GM21390 (cell line): ENCODE results near the gene HCN4.
"Not testable (repeated sequence)": the region's sequence is repeated elsewhere in the genome, so short reads cannot be mapped to it uniquely, and the experiment has no call there.

ENCODE experiments used
- ATAC-seq: cut with Tn5 transposase; IDR thresholded peaks from one replicate; pipeline ENCODE4 v1.9.1; 2021; ENCODE audit not compliant: unreplicated experiment

HCN4 gene

GRCh38 chr15:73326157-73326556 lies 42.6 kb downstream of the HCN4 start:
- ATAC-seq, result no peak

GRCh38 chr15:73325191-73325861 lies 43.4 kb downstream of the HCN4 start:
- no peak for ATAC-seq

GRCh38 chr15:73324496-73325170 lies 44.1 kb downstream of the HCN4 start:
- no peak for ATAC-seq

GRCh38 chr15:73323956-73324355 lies 44.8 kb downstream of the HCN4 start:
- no peak for ATAC-seq

DNA sequence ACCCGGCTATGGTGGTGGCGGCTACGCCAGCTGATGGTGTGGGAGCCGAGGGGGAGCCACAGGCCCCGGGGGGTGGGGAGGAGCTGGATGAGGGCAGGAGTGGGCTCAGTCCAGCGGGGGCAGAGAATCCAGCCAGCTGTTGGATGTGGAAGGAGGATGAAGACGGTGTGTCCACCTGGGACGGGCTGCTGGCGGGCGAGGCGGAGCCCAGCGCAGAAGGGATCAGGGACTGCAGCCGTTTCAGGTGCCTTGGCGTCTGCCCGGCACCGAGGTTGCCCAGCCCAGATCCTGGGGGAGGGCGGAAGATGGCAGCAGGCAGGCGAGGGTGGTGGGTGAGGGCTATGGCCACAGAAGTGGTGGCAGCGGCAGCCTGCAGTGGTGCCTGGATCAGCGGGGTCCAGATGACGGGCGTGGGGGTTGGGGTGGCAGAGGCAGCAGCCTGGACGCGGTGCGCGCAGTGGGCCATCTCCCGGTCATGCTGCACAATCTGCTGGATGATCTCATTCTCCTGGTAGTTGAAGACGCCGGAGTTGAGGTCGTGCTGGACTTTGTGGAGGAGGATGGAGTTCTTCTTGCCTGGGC lies 45.3 kb downstream of the HCN4 start:
- no peak for ATAC-seq

DNA sequence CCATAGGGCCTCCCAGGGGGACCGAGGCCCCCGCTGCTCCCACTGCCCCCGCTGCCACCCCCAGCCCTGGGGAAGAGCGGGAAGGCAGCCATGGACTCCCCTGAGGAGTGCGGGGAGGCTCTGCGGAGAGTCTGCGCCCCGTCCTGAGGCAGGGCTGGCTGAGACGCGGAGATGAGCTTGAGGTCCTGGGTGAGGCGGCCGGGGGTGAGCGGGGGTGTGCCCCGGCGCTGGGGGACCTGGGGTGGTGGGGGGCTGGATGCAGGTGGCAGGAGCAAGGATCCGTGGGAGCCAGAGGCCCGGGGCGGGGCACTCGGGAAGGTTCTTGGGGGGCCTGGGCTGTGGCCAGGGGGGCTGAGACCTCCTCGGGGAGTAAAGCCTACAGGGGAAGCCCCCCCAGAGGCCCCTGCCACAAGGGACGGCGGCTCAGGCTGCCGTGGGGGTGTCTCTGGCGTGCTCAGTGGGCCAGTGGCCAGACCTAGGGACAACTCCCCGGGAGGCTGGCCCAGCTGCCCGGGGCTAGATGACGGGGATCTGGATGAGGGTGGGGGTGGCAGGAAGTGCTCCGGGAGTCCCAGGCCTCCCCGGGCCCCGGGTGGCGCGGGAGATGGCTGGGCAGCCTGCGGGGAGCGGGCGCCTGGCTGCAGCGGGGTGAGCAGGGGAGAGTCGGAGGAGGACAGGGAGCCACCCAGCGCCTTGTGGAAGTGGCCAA lies 45.9 kb downstream of the HCN4 start:
- ATAC-seq, result no peak

- no peak for ATAC-seq
These were observed 47.0 kb downstream of the HCN4 start for GRCh38 chr15:73321496-73322450.

GRCh38 chr15:73320619-73321180 lies 48.1 kb downstream of the HCN4 start:
- no peak for ATAC-seq

DNA sequence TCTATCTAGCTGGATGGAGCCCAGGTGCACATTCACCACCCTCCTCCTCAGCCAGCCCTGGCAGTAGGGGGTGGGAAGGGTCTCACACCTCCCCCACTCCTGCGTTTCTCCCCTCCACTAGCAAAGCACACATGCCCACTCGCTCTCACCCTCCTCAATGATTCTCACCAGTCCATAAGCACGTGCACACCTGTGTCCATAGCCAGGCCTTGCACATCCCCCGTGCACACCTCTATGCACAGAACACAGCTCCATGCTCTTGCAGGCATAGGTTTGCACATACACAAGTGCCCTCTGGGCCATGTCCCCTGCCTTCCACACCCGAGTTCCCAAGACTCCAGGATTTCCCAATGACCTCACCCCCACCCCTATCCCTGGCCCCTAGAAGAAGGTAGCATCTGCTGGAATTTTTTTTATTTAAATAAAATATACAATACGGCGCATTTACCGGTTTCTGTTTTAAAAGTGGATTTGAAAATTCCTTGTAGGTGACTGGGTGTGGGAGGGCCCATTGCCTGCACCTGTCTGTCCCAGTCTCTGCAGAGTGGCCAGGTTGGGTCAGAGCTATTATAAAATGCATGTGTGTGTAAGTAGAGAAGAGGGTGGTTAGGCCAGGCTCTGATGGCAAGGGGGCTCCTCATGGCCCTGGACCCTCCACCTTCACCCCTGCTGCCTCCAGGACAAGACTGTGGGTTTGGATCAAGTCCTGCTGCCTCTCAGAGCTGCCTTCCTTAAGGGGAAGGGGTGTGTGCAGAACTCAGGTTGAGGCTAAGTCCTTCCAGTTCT lies 49.1 kb downstream of the HCN4 start:
- ATAC-seq, result no peak

DNA sequence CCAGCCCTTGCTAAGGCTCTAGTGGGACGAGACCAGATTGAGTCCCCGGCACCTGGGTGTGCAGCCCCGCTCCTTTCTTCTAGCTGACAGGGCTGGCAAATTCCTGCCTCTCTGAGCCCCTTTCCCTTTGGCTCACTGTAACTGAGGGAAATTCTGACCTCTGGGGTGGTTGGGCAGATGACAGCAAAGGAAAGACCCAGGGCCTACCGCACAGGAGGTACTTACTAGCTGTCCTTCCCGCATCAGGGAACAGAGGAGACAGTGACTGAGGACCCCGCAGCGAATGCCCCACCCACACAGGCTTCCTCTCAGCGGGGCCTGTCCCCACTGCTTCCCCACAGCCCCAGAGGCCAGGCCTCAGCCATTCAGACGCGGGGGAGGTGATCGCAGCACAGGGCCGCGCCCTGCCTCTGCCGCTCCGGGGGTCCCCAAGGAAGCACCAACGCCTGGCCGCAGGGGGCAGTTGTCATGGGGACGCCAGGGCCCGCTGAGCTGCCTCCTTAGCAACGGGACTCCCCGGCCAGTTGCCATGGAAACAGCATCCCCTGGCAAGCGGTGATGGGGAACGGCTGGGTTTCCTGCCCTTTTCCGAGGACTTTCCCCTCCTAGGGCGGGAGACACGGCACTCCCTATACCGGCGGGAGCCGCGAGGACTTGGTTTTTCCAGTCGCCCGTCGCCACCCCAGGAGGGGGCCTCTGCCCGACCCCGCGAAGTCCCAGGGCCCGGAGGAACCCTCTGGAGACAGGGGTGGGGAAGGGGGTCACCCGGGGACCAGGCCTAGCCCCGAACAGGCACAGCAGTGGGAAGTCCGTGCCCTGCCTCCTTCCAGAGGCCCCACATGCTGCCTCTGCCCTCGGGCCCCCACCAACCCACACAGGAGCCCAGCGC lies 50.1 kb downstream of the HCN4 start:
- ATAC-seq, result no peak

DNA sequence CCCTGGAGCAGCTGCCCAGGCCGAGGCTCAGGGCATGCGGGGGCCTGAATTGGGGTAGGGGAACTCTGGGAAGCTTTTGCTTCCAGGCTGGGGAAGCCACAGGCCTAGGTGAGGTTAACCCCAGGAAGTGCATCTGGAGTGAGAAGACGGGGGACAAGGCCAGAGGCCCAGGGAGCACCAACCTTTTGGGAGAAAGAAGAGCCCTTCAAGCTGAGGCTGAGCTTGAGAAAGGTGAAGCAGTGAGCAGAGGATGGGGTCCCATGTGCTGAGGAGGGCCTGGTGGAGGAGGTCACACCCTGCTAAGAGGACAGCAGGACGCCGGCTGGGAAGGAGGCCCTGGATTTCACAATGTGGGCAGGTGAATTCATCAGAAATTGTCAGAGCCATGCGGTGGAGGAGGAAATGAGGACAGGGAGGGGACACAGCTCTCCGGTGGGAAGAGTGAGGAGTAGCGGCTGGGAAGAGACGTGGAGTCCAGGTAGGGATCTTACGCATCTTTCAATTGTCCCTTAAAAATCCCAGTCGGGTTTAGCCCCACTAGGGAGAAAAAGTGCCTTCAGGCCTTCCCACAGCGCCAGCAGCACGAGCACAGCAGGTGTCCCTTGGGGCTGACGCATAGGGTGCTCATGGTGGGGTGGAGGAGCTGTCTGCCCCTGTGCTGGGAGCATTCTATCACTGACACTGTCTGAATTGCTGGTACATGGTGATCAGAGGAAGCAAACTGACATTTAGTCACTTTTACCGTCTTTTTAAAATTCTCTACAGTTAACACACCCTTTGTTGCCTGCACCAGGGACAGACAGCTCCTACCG lies 50.9 kb downstream of the HCN4 start:
- no peak for ATAC-seq

GRCh38 chr15:73313861-73314260 lies 54.9 kb downstream of the HCN4 start:
- no peak for ATAC-seq

GRCh38 chr15:73308305-73308704 lies 60.5 kb downstream of the HCN4 start:
- ATAC-seq, result no peak

GRCh38 chr15:73305331-73306211 lies 63.2 kb downstream of the HCN4 start:
- ATAC-seq, result no peak

- no peak for ATAC-seq
These were observed 65.1 kb downstream of the HCN4 start for GRCh38 chr15:73303636-73304035.

DNA sequence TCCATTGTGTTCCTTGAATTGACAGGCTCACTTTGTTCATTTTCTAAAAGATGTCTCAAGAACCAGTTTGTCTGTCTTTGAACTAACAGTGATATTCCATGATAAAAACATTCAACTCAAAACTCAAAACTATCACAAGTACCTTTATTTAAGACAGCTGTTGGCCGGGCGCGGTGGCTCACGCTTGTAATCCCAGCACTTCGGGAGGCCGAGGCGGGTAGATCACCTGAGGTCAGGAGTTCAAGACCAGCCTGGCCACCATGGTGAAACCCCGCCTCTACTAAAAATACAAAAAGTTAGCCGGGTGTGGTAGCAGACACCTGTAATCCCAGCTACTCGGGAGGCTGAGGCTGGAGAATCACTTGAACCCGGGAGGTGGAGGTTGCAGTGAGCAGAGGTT lies 68.5 kb downstream of the HCN4 start:
- not testable (repeated sequence) for ATAC-seq
